Measurements from ENCODE around the gene GTF3A. TPM values are rescaled to one million over a fixed set of nuclear protein-coding genes. Genes with fewer than 3 reads are reported as not detected.

GTF3A gene
- total RNA-seq, 1 donor from 2014 or later = 75.9 TPM

DNA sequence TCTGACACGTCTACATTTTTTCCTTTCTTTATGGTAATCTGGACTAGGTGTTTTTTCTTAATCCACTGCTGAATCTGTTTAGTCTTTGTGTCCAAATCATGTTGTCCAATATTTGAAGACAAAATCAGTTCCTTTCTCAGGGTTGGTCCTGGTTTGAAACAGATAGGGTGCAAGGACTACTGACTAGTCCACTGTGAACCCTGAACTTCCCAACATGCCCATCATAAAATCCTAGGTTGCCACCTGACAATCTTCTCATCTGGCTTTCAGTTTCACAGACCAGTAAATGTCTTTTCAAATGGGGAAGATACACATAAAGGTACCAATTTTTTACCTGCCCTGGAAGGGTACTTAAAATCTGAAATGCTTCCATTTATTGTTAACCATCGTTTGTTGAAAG is 12.7 kb downstream of the GTF3A start:
- no peak overlapping the region for H3K27ac Mint-ChIP-seq
- H3K36me3 Mint-ChIP-seq (ENCODE audit: insufficient read depth) = peaks cover 14% of the 10 kb centered on the region
- no peaks in the 10 kb centered on the region for H3K9me3 Mint-ChIP-seq (ENCODE audit: low read depth)
- DNase-seq (ENCODE audit: low spot score, unreplicated experiment) = no peak
- peaks cover 1% of the 10 kb centered on the region for H3K4me1 Mint-ChIP-seq (ENCODE audit: low read depth)
- no peak for TF ChIP-seq CTCF (IDR thresholded peaks at IDR 0.05; ENCODE audit: unreplicated experiment)
- no peak overlapping the region for H3K4me3 Mint-ChIP-seq (ENCODE audit: low read depth)
- H3K27me3 Mint-ChIP-seq = no peaks in the 10 kb centered on the region

DNA sequence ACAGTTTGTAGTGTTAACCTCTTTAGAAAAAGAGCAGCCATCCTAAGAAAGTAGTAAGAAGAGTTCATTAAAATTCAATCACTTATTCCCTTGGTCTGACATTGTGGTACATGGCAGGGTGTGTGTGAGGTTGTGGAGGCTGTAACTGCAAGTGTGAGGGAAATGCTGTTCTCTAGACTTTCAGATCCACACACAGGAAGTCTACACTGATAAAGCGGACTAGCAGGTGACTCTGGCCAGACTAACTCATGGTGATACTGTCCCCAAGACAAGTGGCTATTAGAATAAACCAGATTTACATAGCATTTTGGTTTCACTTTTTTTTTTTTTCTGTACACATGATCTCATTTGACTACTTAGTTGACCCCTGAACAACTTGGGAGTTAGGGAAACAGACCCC is 16.0 kb downstream of the GTF3A start:
- no peak for TF ChIP-seq CTCF (IDR thresholded peaks at IDR 0.05; ENCODE audit: unreplicated experiment)
- peaks cover 16% of the 10 kb centered on the region for H3K36me3 Mint-ChIP-seq (ENCODE audit: insufficient read depth)
- no peak overlapping the region for H3K4me3 Mint-ChIP-seq (ENCODE audit: low read depth)
- no peak for DNase-seq (ENCODE audit: low spot score, unreplicated experiment)
- no peaks in the 10 kb centered on the region for H3K27me3 Mint-ChIP-seq
- no peak overlapping the region for H3K27ac Mint-ChIP-seq
- peaks cover 6% of the 10 kb centered on the region for H3K4me1 Mint-ChIP-seq (ENCODE audit: low read depth)
- no peaks in the 10 kb centered on the region for H3K9me3 Mint-ChIP-seq (ENCODE audit: low read depth)

DNA sequence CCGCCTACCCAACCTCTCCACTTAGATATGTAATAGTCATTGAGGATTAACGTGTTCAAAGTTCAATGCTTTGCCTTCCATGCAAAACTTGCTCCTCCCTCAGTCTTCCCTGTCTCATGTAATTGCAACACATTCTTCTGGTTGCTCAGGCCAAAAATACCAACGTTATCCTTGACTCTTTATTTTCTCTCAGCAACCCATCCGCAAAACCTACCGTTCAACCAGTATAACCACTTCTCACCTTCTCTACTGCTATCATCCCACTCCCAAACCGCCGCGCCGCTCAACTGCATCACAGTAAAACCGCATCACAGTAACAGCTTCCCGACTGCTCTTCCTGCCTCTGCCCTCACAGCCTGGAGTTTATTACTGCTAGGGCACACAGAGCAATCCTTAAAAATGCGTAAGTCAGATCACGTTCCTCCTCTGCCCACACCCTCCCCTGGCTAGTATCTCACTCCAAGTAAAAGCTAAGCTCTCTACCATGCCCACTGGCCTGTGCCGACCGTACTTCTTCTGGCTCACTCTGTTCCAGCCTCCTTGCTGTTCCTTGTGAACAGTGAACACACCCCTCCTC is 17.7 kb downstream of the GTF3A start:
- no peaks in the 10 kb centered on the region for H3K9me3 Mint-ChIP-seq (ENCODE audit: low read depth)
- no peak overlapping the region for H3K4me3 Mint-ChIP-seq (ENCODE audit: low read depth)
- TF ChIP-seq CTCF (IDR thresholded peaks at IDR 0.05; ENCODE audit: unreplicated experiment) = no peak
- peaks cover 12% of the 10 kb centered on the region for H3K36me3 Mint-ChIP-seq (ENCODE audit: insufficient read depth)
- peaks cover 6% of the 10 kb centered on the region for H3K4me1 Mint-ChIP-seq (ENCODE audit: low read depth)
- no peaks in the 10 kb centered on the region for H3K27me3 Mint-ChIP-seq
- no peak overlapping the region for H3K27ac Mint-ChIP-seq
- no peak for DNase-seq (ENCODE audit: low spot score, unreplicated experiment)

DNA sequence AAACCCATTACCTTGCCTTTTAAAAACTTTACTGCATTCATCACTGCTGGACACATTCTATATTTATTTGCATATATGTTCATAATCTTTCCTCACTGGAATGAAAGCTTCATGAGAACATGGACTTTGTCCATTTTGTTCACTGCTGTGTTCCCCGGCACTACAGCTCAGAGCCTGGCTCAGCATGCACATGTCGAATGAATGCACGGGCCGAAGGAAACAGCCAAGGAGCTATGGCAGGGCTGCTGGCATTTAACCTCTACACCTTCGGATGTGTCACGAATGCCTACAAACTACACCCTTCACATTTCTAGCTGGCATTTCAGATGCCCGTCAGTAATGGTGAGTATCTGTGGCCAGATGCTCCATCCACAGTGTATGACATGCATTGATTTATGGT is 18.4 kb downstream of the GTF3A start:
- H3K4me1 Mint-ChIP-seq (ENCODE audit: low read depth) = peaks cover 6% of the 10 kb centered on the region
- DNase-seq (ENCODE audit: low spot score, unreplicated experiment) = no peak
- TF ChIP-seq CTCF (IDR thresholded peaks at IDR 0.05; ENCODE audit: unreplicated experiment) = no peak
- H3K36me3 Mint-ChIP-seq (ENCODE audit: insufficient read depth) = peaks cover 12% of the 10 kb centered on the region
- no peak overlapping the region for H3K4me3 Mint-ChIP-seq (ENCODE audit: low read depth)
- no peaks in the 10 kb centered on the region for H3K9me3 Mint-ChIP-seq (ENCODE audit: low read depth)
- no peaks in the 10 kb centered on the region for H3K27me3 Mint-ChIP-seq
- H3K27ac Mint-ChIP-seq = no peak overlapping the region

DNA sequence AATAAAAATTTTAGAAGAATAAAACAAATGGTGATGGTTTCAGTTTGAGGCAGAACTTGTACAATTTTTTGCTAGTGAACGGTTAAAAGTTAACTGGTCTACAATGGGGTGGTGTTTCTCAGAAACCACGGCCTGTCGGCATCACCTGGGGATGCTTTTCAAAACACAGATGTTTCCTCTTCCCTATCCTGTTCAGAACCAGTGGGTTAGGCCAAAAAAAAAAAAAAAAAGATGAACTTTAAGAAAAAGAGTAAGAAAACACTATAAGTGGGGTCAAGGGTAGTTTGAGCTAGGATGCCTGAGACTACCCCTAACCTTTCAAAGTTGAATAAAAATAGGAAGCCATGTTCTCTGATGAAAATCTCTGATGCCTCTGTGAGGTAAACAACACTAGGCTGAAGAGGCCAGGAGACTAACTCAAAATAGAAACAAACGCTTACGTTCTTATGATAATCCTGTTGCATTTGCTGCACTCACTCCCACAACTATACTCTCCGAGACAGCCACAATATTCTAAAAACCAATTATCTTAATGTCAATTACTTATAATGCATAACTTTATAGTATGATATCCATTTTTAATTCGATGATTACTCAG is 22.7 kb downstream of the GTF3A start:
- Mint-ChIP-seq H3K36me3 (ENCODE audit: insufficient read depth) (peaks cover 4% of the 10 kb centered on the region), H3K9me3 (ENCODE audit: low read depth) (no peaks in the 10 kb centered on the region), H3K27me3 (no peaks in the 10 kb centered on the region), H3K27ac (no peak overlapping the region), H3K4me3 (ENCODE audit: low read depth) (no peak overlapping the region), H3K4me1 (ENCODE audit: low read depth) (peaks cover 19% of the 10 kb centered on the region)
- DNase-seq (ENCODE audit: low spot score, unreplicated experiment) = no peak
- TF ChIP-seq CTCF (IDR thresholded peaks at IDR 0.05; ENCODE audit: unreplicated experiment) = no peak

All from progenitor cell of endocrine pancreas (in vitro differentiated cells).